ENCODE measurements around the gene DNA2. TPM values are rescaled to one million over a fixed set of nuclear protein-coding genes. Genes with fewer than 3 reads are reported as not detected.
A peak's percentile ranks its signal among the peaks of the same experiment; 100 is the strongest.
"Not testable (repeated sequence)": the region's sequence is repeated elsewhere in the genome, so short reads cannot be mapped to it uniquely, and the experiment has no call there.

DNA2 gene
- total RNA-seq, 2 donors from 2014 or later: 37.3 to 64.6 TPM

GRCh38 chr10:68462536-68462935 is 9.2 kb downstream of the DNA2 start:
- H3K36me3 Mint-ChIP-seq (ENCODE audit: low read depth): peaks cover 72% of the 10 kb centered on the region
- 87% methylated on average over 2 of the region's 2 CpGs; no CpG with 5 or more reads in 1 of the 2 experiments for WGBS, 2 experiments (ENCODE audit: insufficient coverage in 1 of 2, insufficient read length in 1 of 2)

GRCh38 chr10:68461032-68461431 is 10.7 kb downstream of the DNA2 start:
- H3K27me3 ChIP-seq (ENCODE audit: control insufficient read depth, insufficient read depth, low read length, poor library complexity, severe bottlenecking): no peaks in the 10 kb centered on the region
- Mint-ChIP-seq H3K9me3 (no peaks in the 10 kb centered on the region), H3K27ac (no peak overlapping the region), H3K36me3 (ENCODE audit: low read depth) (peaks cover 72% of the 10 kb centered on the region), H3K4me1 (no peaks in the 10 kb centered on the region), H3K4me3 (no peak overlapping the region), H3K27me3 (ENCODE audit: insufficient read depth) (no peaks in the 10 kb centered on the region)
- H3K9me3 ChIP-seq (ENCODE audit: control insufficient read depth, low read length): no peaks in the 10 kb centered on the region
- no peak overlapping the region for H3K27ac ChIP-seq (ENCODE audit: low read depth, low read length)
- no peak for TF ChIP-seq CTCF (conservative IDR thresholded peaks at IDR 0.05)
- no peak for DNase-seq
- H3K36me3 ChIP-seq (ENCODE audit: control insufficient read depth, insufficient read depth, low read length): peaks cover 83% of the 10 kb centered on the region
- no peak overlapping the region for H3K9ac ChIP-seq (ENCODE audit: extremely low read depth, low read length, poor library complexity, severe bottlenecking)
- H3K4me3 ChIP-seq (ENCODE audit: low read length): no peak overlapping the region
- H3K4me1 ChIP-seq (ENCODE audit: control insufficient read depth, insufficient read depth, low read length): no peaks in the 10 kb centered on the region
- 96 to 100% methylated on average over 1 to 3 of the region's 3 CpGs for WGBS, 2 experiments (ENCODE audit: insufficient coverage in 1 of 2, insufficient read length in 1 of 2)

More at GRCh38 chr10:68462536-68462935, 9.2 kb downstream of the DNA2 start:
- Mint-ChIP-seq H3K4me1 (no peaks in the 10 kb centered on the region), H3K27ac (no peak overlapping the region), H3K4me3 (no peak overlapping the region), H3K27me3 (ENCODE audit: insufficient read depth) (no peaks in the 10 kb centered on the region), H3K9me3 (no peaks in the 10 kb centered on the region)
- Histone ChIP-seq H3K27ac (ENCODE audit: low read depth, low read length) (no peak overlapping the region), H3K27me3 (ENCODE audit: control insufficient read depth, insufficient read depth, low read length, poor library complexity, severe bottlenecking) (no peaks in the 10 kb centered on the region), H3K36me3 (ENCODE audit: control insufficient read depth, insufficient read depth, low read length) (peaks cover 85% of the 10 kb centered on the region), H3K4me3 (ENCODE audit: low read length) (no peak overlapping the region), H3K9ac (ENCODE audit: extremely low read depth, low read length, poor library complexity, severe bottlenecking) (no peak overlapping the region), H3K4me1 (ENCODE audit: control insufficient read depth, insufficient read depth, low read length) (no peaks in the 10 kb centered on the region), H3K9me3 (ENCODE audit: control insufficient read depth, low read length) (peaks cover 3% of the 10 kb centered on the region)
- no peak for DNase-seq
- no peak for TF ChIP-seq CTCF (conservative IDR thresholded peaks at IDR 0.05)

- peaks cover 81% of the 10 kb centered on the region for H3K36me3 ChIP-seq (ENCODE audit: control insufficient read depth, insufficient read depth, low read length)
- H3K27ac Mint-ChIP-seq: peak overlapping the region; percentile 13
- H3K9ac ChIP-seq (ENCODE audit: extremely low read depth, low read length, poor library complexity, severe bottlenecking); H3K9me3 Mint-ChIP-seq; H3K4me1 Mint-ChIP-seq; H3K4me1 ChIP-seq (ENCODE audit: control insufficient read depth, insufficient read depth, low read length); H3K27me3 ChIP-seq (ENCODE audit: control insufficient read depth, insufficient read depth, low read length, poor library complexity, severe bottlenecking); H3K9me3 ChIP-seq (ENCODE audit: control insufficient read depth, low read length); DNase-seq; H3K4me3 ChIP-seq (ENCODE audit: low read length); H3K4me3 Mint-ChIP-seq; H3K27me3 Mint-ChIP-seq (ENCODE audit: insufficient read depth); H3K27ac ChIP-seq (ENCODE audit: low read depth, low read length): not testable (repeated sequence)
- WGBS, 2 experiments (ENCODE audit: insufficient coverage in 1 of 2, insufficient read length in 1 of 2): 86 to 93% methylated on average over 6 to 7 of the region's 7 CpGs
- H3K36me3 Mint-ChIP-seq (ENCODE audit: low read depth): peaks cover 49% of the 10 kb centered on the region
Observed at GRCh38 chr10:68449698-68450097, 22.1 kb downstream of the DNA2 start.

GRCh38 chr10:68446179-68446578 is 25.6 kb downstream of the DNA2 start:
- H3K36me3 ChIP-seq (ENCODE audit: control insufficient read depth, insufficient read depth, low read length): peaks cover 72% of the 10 kb centered on the region
- Mint-ChIP-seq H3K4me3 (no peak overlapping the region), H3K9me3 (no peaks in the 10 kb centered on the region), H3K27ac (no peak overlapping the region), H3K36me3 (ENCODE audit: low read depth) (peaks cover 40% of the 10 kb centered on the region), H3K27me3 (ENCODE audit: insufficient read depth) (no peaks in the 10 kb centered on the region), H3K4me1 (no peaks in the 10 kb centered on the region)
- DNase-seq: no peak
- H3K9me3 ChIP-seq (ENCODE audit: control insufficient read depth, low read length): no peaks in the 10 kb centered on the region
- no peak overlapping the region for H3K4me3 ChIP-seq (ENCODE audit: low read length)
- H3K27me3 ChIP-seq (ENCODE audit: control insufficient read depth, insufficient read depth, low read length, poor library complexity, severe bottlenecking): no peaks in the 10 kb centered on the region
- TF ChIP-seq CTCF (conservative IDR thresholded peaks at IDR 0.05): no peak
- 93 to 100% methylated on average over 1 of the region's 1 CpG for WGBS, 2 experiments (ENCODE audit: insufficient coverage in 1 of 2, insufficient read length in 1 of 2)
- H3K27ac ChIP-seq (ENCODE audit: low read depth, low read length): no peak overlapping the region
- H3K9ac ChIP-seq (ENCODE audit: extremely low read depth, low read length, poor library complexity, severe bottlenecking): no peak overlapping the region
- no peaks in the 10 kb centered on the region for H3K4me1 ChIP-seq (ENCODE audit: control insufficient read depth, insufficient read depth, low read length)
